ENCODE data around the gene RNF34.

- TF ChIP-seq CTCF (IDR thresholded peaks at IDR 0.05) (no peak), POLR2A (IDR thresholded peaks at IDR 0.05) (no peak)
Measured at GRCh38 chr12:121391619-121392324, 8.1 kb upstream of the RNF34 start.

All from tibial nerve (tissue), 3 donors.